Smooth muscle cell (in vitro differentiated cells): ENCODE measurements around the gene LETM1. TPM values are rescaled to one million over a fixed set of nuclear protein-coding genes. Genes with fewer than 3 reads are reported as not detected.

Experiments used
- DNase-seq: peaks from one replicate; lab custom pipeline; 2025; ENCODE audit not compliant: unreplicated experiment; lab: John Stamatoyannopoulos, UW
- H2AFZ ChIP-seq: fragments of 200-600 bp; sonication (generic); 2 replicates; pipeline ENCODE4 v1.6.0; 2016; ENCODE audit warnings: antibody characterized with exemption, low read depth, mild to moderate bottlenecking
- H3F3A ChIP-seq: fragments of 200-600 bp; sonication (generic); 2 replicates; pipeline ENCODE4 v1.6.0; 2017; ENCODE audit warnings: antibody characterized with exemption, low read depth
- H3K27ac ChIP-seq: fragments of 200-600 bp; sonication (generic); 2 replicates; pipeline ENCODE4 v1.5.1; 2016; ENCODE audit warnings: low read depth, mild to moderate bottlenecking
- H3K27me3 ChIP-seq: fragments of 200-600 bp; sonication (generic); 2 replicates; pipeline ENCODE4 v1.6.1; 2016; ENCODE audit warnings: low read depth, mild to moderate bottlenecking
- H3K36me3 ChIP-seq: fragments of 200-600 bp; sonication (generic); 2 replicates; pipeline ENCODE4 v1.5.1; 2016; ENCODE audit warnings: low read depth
- H3K4me1 ChIP-seq: fragments of 200-600 bp; sonication (generic); 2 replicates; pipeline ENCODE4 v1.5.1; 2016; ENCODE audit warnings: low read depth
- H3K4me2 ChIP-seq: fragments of 200-600 bp; sonication (generic); 2 replicates; pipeline ENCODE4 v1.6.0; 2016; ENCODE audit warnings: mild to moderate bottlenecking
- H3K4me3 ChIP-seq: fragments of 200-600 bp; sonication (generic); 2 replicates; pipeline ENCODE4 v1.5.1; 2016; ENCODE audit warnings: mild to moderate bottlenecking
- H3K79me2 ChIP-seq: fragments of 200-600 bp; sonication (generic); 2 replicates; pipeline ENCODE4 v1.6.0; 2016; ENCODE audit warnings: low read depth, mild to moderate bottlenecking
- H3K9ac ChIP-seq: fragments of 200-600 bp; sonication (generic); 2 replicates; pipeline ENCODE4 v1.6.0; 2016; ENCODE audit warnings: low read depth
- H3K9me3 ChIP-seq: fragments of 200-600 bp; sonication (generic); replicated peaks from 2 replicates; pipeline ENCODE4 v1.5.1; 2016; ENCODE audit warnings: low read depth
- H4K20me1 ChIP-seq: fragments of 200-600 bp; sonication (generic); 2 replicates; pipeline ENCODE4 v1.6.0; 2016; ENCODE audit warnings: low read depth
- WGBS: methylation state at CpG from one replicate; pipeline ENCODE4 v1.1.7; 2016; ENCODE audit warnings: low lambda C conversion rate; 5-methylcytosine and 5-hydroxymethylcytosine counted together
- polyA plus RNA-seq: library from polyadenylated mRNA; unstranded; fragments of >200 nt; fragmentation: Nextera tagmentation; extraction: Ambion mirVana; gene quantifications from 2 replicates; pipeline ENCODE4 v1.2.1, GENCODE V29; 2016
- total RNA-seq: library from RNA; depleted of rRNA; stranded (reverse); fragments of >200 nt; gene quantifications from 2 replicates; pipeline ENCODE4 v1.2.3, GENCODE V29; 2014
- TF ChIP-seq, protein P1 (sequence below): fragments of 200-600 bp; sonication (generic); IDR thresholded peaks from 2 replicates; pipeline ENCODE4 v1.5.1; 2017; ENCODE audit warnings: borderline replicate concordance, mild to moderate bottlenecking, antibody characterized with exemption; ENCODE audit not compliant: insufficient read depth, poor library complexity, severe bottlenecking

Gene LETM1
- total and polyA plus RNA-seq, 2 experiments from 2014 or later, result 15.3 to 17.1 TPM

DNA sequence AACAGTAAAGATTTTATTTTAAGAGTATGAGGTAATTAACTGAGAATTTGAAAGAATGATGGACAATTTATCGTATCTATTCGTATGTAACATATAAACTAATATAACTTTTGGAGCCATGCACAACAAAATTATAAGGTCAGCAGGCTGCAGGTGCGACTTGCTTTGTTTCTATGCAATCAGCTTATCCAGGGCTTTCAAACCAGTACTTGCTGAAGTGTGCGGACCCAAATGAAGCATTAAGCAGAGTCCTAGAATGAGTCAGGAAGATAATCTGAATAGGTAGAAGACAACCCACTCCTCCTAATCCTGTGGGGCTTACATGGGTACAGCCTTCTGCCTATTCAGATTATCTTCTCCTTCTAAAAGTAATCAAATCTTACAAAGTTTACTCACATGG lies 17.3 kb upstream of the LETM1 start:
- H2AFZ ChIP-seq, result no peak overlapping the region
- peak overlapping the region; percentile 97 for H3K4me2 ChIP-seq
- no peak overlapping the region for H3K9ac ChIP-seq
- WGBS, result 96% methylated on average over 4 of the region's 4 CpGs
- H3K9me3 ChIP-seq, result no peaks in the 10 kb centered on the region
- H4K20me1 ChIP-seq, result peaks cover 46% of the 10 kb centered on the region
- H3K4me1 ChIP-seq, result peaks cover 16% of the 10 kb centered on the region
- no peak for DNase-seq
- TF ChIP-seq, protein P1, sequence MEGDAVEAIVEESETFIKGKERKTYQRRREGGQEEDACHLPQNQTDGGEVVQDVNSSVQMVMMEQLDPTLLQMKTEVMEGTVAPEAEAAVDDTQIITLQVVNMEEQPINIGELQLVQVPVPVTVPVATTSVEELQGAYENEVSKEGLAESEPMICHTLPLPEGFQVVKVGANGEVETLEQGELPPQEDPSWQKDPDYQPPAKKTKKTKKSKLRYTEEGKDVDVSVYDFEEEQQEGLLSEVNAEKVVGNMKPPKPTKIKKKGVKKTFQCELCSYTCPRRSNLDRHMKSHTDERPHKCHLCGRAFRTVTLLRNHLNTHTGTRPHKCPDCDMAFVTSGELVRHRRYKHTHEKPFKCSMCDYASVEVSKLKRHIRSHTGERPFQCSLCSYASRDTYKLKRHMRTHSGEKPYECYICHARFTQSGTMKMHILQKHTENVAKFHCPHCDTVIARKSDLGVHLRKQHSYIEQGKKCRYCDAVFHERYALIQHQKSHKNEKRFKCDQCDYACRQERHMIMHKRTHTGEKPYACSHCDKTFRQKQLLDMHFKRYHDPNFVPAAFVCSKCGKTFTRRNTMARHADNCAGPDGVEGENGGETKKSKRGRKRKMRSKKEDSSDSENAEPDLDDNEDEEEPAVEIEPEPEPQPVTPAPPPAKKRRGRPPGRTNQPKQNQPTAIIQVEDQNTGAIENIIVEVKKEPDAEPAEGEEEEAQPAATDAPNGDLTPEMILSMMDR, result no peak
- H3K4me3 ChIP-seq, result no peak overlapping the region
- H3K27ac ChIP-seq, result no peak overlapping the region
- H3F3A ChIP-seq, result peaks cover 4% of the 10 kb centered on the region
- H3K79me2 ChIP-seq, result peaks cover 63% of the 10 kb centered on the region
- H3K27me3 ChIP-seq, result no peaks in the 10 kb centered on the region
- no peaks in the 10 kb centered on the region for H3K36me3 ChIP-seq

DNA sequence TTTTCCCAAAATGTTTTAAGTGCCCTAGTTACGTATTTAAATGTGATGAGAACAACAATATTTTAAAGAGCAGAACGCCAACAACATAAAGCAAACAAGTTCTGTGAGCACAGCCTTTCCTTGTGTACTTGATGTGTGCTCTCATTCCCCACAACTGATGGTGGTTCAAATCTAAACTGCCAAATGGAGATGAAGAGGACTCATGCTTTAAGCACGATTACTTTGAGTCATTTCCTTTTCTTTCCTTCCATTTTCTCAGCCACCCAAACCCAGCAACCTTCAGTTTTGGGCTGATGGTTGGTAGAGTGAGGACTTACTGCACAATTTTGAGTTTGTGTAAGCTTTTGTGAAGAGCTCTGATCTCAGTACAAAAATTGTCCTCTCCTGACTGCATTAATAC lies 16.9 kb upstream of the LETM1 start:
- Histone ChIP-seq H2AFZ (no peak overlapping the region), H3K4me1 (peaks cover 16% of the 10 kb centered on the region), H3K9ac (no peak overlapping the region), H3K4me2 (peak overlapping the region; percentile 97), H3K4me3 (peak overlapping the region; percentile 92), H3F3A (peaks cover 4% of the 10 kb centered on the region), H3K27me3 (no peaks in the 10 kb centered on the region), H3K27ac (no peak overlapping the region), H4K20me1 (peaks cover 45% of the 10 kb centered on the region), H3K9me3 (no peaks in the 10 kb centered on the region), H3K79me2 (peaks cover 61% of the 10 kb centered on the region), H3K36me3 (no peaks in the 10 kb centered on the region)
- DNase-seq, result no peak
- 73% methylated on average over 3 of the region's 3 CpGs for WGBS
- TF ChIP-seq, protein P1, result no peak

DNA sequence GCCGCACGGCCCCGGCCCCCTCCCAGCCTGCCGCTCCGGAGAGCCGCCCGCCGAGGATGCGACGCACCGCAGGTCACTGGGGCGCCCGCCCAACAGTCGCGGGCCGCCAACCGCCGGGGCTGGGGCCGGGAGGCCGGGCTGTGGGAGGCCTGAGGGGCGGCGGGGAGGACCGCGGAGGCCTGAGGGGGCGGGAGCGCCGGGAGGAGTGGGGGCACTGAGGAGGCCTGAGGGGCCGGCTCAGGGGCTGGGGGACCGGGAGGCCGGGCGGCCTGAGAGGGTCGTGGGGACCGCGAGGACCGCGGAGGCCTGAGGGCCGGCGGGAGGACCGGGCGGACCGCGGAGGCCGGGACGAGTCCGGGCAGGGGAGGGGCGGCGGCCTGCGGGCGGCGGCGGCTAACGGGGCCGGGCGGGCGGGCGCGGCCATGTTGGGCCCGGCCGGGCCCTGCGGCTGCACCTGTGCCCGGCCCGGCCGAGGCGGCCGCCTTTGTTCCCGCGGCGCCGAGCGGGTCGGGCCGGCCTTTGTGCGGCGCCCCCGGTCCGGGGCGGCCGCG lies 15.6 kb upstream of the LETM1 start:
- H3F3A ChIP-seq, result peaks cover 4% of the 10 kb centered on the region
- peaks cover 16% of the 10 kb centered on the region for H3K4me1 ChIP-seq
- no peaks in the 10 kb centered on the region for H3K9me3 ChIP-seq
- TF ChIP-seq, protein P1, result no peak
- no peaks in the 10 kb centered on the region for H3K36me3 ChIP-seq
- DNase-seq, result peak; percentile 38
- peak overlapping the region; percentile 92 for H3K4me3 ChIP-seq
- peaks cover 47% of the 10 kb centered on the region for H3K79me2 ChIP-seq
- peak overlapping the region; percentile 97 for H3K4me2 ChIP-seq
- no peak overlapping the region for H3K27ac ChIP-seq
- H3K9ac ChIP-seq, result peak overlapping the region; percentile 60
- H3K27me3 ChIP-seq, result no peaks in the 10 kb centered on the region
- peaks cover 32% of the 10 kb centered on the region for H4K20me1 ChIP-seq
- peak overlapping the region; percentile 85 for H2AFZ ChIP-seq
- WGBS, result 0% methylated on average over 14 of the region's 79 CpGs
